Breast epithelium (tissue), 3 donors: ENCODE measurements around the gene TOP1.

ENCODE experiments used
- POLR2A ChIP-seq: fragments of 450-650 bp; IDR thresholded peaks from one replicate; pipeline ENCODE4 v1.6.1; 2016; ENCODE audit warnings: antibody characterized with exemption, mild to moderate bottlenecking, moderate library complexity
- TF ChIP-seq, protein P1 (sequence below), 3 donors: fragments of 450-650 bp; IDR thresholded peaks; one replicate each; pipeline ENCODE4 v1.5.1; 2016 to 2017; ENCODE audit warnings: antibody characterized with exemption in 3 of 3, mild to moderate bottlenecking in 3 of 3, moderate library complexity in 3 of 3

GRCh38 chr20:41141153-41141815 is 112.7 kb downstream of the TOP1 start:
- TF ChIP-seq, protein P1, sequence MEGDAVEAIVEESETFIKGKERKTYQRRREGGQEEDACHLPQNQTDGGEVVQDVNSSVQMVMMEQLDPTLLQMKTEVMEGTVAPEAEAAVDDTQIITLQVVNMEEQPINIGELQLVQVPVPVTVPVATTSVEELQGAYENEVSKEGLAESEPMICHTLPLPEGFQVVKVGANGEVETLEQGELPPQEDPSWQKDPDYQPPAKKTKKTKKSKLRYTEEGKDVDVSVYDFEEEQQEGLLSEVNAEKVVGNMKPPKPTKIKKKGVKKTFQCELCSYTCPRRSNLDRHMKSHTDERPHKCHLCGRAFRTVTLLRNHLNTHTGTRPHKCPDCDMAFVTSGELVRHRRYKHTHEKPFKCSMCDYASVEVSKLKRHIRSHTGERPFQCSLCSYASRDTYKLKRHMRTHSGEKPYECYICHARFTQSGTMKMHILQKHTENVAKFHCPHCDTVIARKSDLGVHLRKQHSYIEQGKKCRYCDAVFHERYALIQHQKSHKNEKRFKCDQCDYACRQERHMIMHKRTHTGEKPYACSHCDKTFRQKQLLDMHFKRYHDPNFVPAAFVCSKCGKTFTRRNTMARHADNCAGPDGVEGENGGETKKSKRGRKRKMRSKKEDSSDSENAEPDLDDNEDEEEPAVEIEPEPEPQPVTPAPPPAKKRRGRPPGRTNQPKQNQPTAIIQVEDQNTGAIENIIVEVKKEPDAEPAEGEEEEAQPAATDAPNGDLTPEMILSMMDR (IDR thresholded peaks at IDR 0.05): no peak
- TF ChIP-seq POLR2A: no peak
